HG03520 (cell line): Measurements from ENCODE around the gene LYPD8.
"Not testable (repeated sequence)": the region's sequence is repeated elsewhere in the genome, so short reads cannot be mapped to it uniquely, and the experiment has no call there.

ENCODE experiments used
- ATAC-seq: cut with Tn5 transposase; IDR thresholded peaks from one replicate; pipeline ENCODE4 v1.9.1; 2021; ENCODE audit warnings: mild to moderate bottlenecking, moderate library complexity; ENCODE audit not compliant: unreplicated experiment

Gene LYPD8

DNA sequence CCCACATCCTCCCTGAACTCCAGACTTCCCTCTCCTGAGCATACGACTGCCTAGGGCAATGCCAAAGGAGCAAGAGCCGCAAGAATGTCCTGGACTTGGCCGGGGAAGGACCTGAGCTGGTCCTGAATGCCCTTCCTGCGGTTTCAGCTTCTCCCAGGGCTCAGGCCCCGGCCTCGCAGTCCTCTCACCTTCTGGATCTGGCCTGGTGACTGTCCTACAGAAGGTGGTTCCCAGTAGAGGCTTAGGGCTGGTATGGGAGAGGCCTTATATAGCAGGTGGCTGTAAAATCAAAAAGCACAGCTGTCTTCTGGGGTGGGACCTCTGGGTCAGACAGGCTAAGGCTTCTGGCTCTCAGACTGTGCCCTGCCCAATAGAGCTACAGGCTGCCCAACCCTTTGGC, at the start of gene LYPD8:
Gene LYPD8, minus strand, starts transcription at position 243 of the 400 bp plus-strand sequence. CDS start 4,678 bp downstream, outside the sequence.
- ATAC-seq, result no peak

DNA sequence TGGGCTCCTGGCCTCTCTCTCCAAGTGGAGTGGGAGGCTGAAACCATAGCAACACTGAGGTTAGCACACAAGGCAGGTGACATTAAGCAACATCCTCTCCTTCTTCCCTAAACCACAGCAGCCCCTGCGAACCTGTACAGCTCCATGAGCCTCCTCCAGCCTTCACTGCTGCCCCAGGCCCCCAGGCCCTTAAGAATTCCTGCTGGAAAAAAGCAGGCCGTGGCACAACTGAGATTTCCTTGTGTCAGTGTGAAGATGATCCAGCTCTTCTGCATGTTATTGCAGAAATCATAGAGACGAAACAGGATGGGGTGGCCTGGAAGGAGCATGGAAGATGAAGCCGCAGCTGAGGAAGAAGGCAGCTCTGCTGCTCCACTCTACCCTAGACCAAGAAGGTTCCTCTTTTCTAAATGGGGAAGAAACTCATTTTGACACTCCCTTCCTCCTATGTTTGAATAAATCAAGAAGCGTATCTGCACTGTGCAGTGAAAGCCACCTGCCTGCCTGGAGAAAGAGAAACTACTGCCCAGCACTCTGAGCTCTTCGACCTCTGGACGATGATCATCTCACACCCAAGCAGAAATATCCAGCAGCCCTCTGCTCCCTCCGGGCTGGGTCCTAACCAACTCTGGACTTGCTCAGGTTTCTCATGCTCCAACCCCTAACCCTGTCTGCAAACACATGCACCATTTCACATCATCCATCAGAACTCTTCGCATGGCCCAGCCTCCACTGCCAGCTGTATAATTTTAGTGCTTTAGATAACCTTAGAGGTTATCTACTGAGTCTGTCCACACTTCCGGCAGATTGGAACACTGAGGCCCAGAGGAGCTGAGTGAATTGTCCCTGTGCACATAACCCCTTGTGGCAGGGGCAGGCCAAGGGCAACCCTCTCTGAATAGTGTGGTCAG, 49.5 kb upstream of the LYPD8 start:
- ATAC-seq, result peak; percentile 90

DNA sequence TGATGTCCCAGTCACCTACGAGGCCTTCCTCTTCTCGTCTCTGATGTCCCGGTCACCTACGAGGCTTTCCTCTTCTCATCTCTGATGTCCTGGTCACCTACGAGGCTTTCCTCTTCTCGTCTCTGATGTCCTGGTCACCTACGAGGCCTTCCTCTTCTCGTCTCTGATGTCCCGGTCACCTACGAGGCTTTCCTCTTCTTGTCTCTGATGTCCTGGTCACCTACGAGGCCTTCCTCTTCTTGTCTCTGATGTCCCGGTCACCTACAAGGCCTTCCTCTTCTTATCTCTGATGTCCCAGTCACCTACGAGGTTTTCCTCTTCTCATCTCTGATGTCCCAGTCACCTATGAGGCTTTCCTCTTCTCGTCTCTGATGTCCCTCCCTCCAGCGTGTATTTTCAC, 47.9 kb upstream of the LYPD8 start:
- ATAC-seq, result not testable (repeated sequence)

- ATAC-seq, result no peak
Measured at GRCh38 chr1:248802454-248802853, 46.9 kb upstream of the LYPD8 start.

DNA sequence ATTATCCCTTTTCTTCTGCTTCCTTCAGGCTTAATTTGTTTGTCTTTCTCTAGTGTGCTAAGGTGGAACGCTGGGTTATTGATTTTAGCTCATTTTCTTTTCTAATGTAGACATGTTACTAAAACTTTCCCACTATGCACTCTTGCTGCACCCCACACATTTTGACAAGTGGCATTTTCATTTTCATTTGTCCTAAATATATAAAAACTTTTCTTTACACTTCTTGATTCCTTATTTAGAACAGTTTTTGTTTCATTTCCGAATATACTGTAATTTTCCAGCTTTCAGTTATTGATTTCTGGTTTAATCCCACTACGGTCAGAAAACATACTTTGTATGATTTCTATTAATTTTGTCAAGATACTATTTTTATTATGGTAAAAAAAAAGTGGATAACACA, 44.9 kb upstream of the LYPD8 start:
- ATAC-seq, result no peak

- ATAC-seq, result no peak
Measured at GRCh38 chr1:248798791-248799190, 43.2 kb upstream of the LYPD8 start.

DNA sequence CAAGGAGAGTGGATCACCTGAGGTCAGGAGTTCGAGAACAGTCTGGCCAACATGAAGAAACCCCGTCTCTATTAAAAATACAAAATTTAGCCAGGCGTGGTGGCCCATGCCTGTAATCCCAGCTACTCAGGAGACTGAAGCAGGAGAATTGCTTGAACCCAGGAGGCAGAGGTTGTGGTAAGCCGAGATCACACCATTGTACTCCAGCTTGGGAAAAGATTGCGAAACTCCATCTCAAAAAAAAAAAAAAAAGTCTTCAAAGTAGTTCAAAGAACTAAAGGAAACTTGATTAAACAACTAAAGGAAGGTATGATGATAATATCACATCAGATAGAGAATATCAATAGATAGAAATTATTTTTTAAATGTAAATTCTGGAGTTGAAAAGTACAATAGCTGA, 39.1 kb upstream of the LYPD8 start:
- ATAC-seq, result not testable (repeated sequence)

GRCh38 chr1:248793592-248793991, 38.0 kb upstream of the LYPD8 start:
- peak; percentile 91 for ATAC-seq

- ATAC-seq, result peak; percentile 36
Measured at GRCh38 chr1:248792342-248792741, 36.8 kb upstream of the LYPD8 start.

DNA sequence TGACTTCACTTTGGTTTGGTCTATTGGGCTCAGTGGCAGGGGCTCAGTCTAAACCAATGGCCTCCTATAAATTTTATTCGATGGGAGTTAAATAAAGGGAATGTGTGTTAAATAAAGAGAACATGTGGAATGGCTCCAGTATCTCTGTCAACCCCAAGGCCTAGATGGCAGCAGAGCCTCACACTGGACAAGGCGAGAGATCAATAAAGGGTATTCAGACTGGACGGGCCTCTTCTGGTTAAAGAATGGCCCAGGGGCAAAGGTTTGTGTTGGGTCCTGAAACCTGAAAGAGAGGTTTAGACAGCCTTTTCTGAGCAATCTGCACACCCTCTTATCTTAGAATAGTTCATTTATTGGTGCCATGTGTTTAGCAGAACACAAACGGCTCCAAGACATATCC, 35.5 kb upstream of the LYPD8 start:
- ATAC-seq, result no peak

- ATAC-seq, result no peak
Measured at GRCh38 chr1:248790456-248790855, 34.9 kb upstream of the LYPD8 start.

GRCh38 chr1:248789337-248789736, 33.8 kb upstream of the LYPD8 start:
- not testable (repeated sequence) for ATAC-seq

GRCh38 chr1:248788327-248788726, 32.8 kb upstream of the LYPD8 start:
- no peak for ATAC-seq

DNA sequence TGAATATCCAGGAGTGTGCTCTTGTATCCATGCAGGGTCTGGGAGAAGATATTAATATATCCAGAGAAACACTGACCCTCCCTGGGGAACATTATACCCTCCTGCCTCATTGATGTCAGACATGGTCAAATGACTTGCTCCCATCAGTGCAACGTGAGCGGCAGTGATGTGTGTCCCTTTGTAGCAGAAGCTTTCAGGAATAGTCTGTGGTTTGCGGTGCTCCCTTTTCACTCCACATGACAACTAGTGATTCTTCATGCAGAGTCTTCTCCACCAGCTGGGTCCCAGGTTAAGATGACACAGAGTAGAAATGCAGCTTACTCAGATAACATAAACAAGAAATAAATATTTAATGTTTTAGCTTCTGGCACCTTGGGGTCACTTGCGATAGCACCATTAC, 31.9 kb upstream of the LYPD8 start:
- no peak for ATAC-seq

DNA sequence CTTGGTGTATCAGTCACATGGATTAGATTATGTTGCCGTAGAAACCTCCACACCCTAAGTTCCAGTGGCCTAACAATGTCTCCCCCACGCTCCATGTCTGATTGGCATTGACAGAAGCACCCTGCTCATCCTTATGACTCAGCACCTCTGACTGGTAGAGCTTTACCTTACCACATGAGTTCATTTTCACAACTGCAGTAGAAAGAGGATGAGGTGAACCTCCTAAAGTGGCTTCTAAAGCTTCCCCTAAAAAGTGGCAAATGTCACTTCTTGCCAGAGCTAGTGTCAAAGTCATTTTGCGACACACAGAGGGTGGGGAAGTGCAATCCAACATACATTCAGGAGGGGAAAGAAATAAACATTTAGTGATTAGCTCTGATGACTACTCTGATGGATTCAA, 30.6 kb upstream of the LYPD8 start:
- peak; percentile 76 for ATAC-seq

DNA sequence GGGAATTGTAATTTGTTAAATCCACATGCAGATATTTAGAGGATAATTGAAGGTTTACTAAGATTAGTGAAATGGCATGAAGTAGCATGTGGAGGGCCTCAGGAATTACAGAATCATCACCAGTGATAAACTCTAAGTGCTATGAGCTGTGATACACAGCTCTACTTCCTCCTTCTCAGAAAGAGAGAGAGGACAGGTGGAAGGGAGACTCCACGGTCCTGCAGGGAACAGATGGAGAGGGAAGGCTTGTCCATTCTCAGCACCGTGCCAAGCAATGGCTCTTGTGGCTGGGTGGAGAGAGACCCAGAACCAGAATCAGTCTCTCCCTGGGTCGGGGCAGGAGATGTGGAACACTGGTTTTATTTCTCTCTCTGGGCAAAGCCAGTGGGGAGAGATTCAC, 27.8 kb upstream of the LYPD8 start:
- ATAC-seq, result no peak

GRCh38 chr1:248782416-248783141, 27.0 kb upstream of the LYPD8 start:
- no peak for ATAC-seq

- ATAC-seq, result no peak
Measured at GRCh38 chr1:248779350-248779749, 23.8 kb upstream of the LYPD8 start.

DNA sequence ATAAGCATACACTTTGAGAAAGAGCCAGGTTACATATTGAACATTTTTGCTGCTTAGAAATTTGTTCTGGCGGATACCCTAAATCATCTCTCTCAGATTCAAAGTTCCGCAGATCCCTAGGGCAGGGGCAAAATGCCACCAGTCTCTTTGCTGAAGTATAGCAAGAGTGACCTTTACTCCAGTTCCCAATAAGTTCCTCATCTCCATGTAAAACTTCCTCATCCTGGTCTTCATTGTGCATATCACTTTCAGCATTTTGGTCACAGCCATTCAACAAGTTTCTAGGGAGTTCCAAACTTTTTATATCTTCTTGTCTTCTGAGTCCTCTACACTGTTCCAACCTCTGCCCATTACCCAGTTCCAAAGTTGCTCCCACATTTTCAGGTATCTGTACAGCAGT, 23.3 kb upstream of the LYPD8 start:
- ATAC-seq, result no peak

GRCh38 chr1:248776991-248777390, 21.4 kb upstream of the LYPD8 start:
- ATAC-seq, result no peak

DNA sequence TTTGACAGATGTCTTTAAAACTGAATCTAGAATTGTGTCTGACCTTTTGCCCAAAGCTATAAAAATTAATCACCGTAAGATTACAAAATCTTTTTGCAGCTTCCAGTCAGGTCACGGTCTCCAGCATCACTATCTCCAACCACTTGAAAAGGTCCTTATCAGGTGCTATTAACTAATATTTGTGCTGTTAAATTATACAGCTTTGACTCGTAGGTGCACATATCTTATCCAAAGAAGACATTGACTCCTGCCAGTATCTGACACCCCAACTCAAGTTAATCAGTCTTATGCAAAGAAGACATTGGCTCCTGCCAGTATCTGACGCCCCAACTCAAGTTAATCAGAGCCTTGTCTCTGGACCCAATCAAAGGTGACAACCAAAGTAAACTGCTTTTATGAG, 19.9 kb upstream of the LYPD8 start:
- no peak for ATAC-seq

DNA sequence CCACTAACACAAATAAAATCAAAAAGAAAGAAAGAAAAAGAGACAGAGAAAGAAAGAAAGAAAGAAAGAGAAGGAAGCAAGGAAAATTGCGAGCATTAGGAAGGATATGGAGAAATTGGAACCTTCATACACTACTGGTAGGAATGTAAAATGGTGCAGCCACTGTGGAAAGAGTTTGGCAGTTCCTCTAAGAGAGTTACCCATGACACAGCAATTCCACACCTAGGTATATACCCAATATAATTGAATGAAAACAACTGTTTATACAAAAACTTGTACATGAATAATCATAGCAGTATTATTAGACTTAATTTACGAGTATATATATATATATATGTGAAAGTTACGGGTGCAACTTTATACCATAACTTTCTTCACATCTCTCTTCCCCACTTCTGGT, 4.1 kb upstream of the LYPD8 start:
- ATAC-seq, result no peak
